Endothelial cell of umbilical vein (primary cell): ENCODE measurements around the gene TNFRSF19. TPM values are rescaled to one million over a fixed set of nuclear protein-coding genes. Genes with fewer than 3 reads are reported as not detected.

Experiments used
- BruUV-seq: library from RNA; stranded (reverse); fragments of 400-500 nt; replicated peaks from 2 replicates; lab custom pipeline; 2021; lab: Mats Ljungman, UMichigan
- CTCF ChIA-PET: fragments of 300-600, 350-600 bp; sonication (Branson Sonifier 250); formaldehyde crosslinking; loops from one replicate; lab custom pipeline; 2021; ENCODE audit warnings: antibody characterized with exemption, inconsistent platforms; lab: Charles Lee
- POLR2A ChIA-PET: fragments of 300-600, 350-600 bp; sonication (Branson Sonifier 250); formaldehyde crosslinking; loops from one replicate; lab custom pipeline; 2021; ENCODE audit warnings: antibody characterized with exemption, inconsistent platforms; lab: Charles Lee
- DNase-seq: peaks from one replicate; pipeline ENCODE4 v3.0.0-alpha.2; 2011; ENCODE audit warnings: low read depth, low spot score
- FAIRE-seq: peaks from 2 replicates; lab custom pipeline; 2011; peaks lifted over from hg19 to GRCh38; lab: Jason Lieb, UNC
- H2AFZ ChIP-seq: 2 replicates; pipeline ENCODE4 v1.6.0; 2012; ENCODE audit warnings: low read depth, low read length, control low read depth, inconsistent platforms
- H3K27ac ChIP-seq: 2 replicates; pipeline ENCODE4 v1.5.1; 2011; ENCODE audit warnings: low read depth, mild to moderate bottlenecking, control low read depth, low read length, moderate library complexity; ENCODE audit not compliant: insufficient read depth
- H3K27me3 ChIP-seq, 2 experiments: 2 replicates each; pipeline versions ENCODE4 v1.6.0 to v1.6.1; 2011; ENCODE audit warnings: low read length in 2 of 2, mixed read lengths in 1 of 2; ENCODE audit not compliant: control insufficient read depth in 2 of 2, insufficient read depth in 2 of 2
- H3K36me3 ChIP-seq, 2 experiments: 2 replicates in 1 of 2; 3 replicates in 1 of 2; pipeline ENCODE4 v1.5.1; 2011; ENCODE audit warnings: low read length in 2 of 2, mild to moderate bottlenecking in 1 of 2, moderate library complexity in 1 of 2; ENCODE audit not compliant: control insufficient read depth in 2 of 2, insufficient read depth in 2 of 2; ENCODE audit errors: extremely low read depth in 1 of 2
- H3K4me1 ChIP-seq: 3 replicates; pipeline ENCODE4 v1.5.1; 2011; ENCODE audit warnings: mild to moderate bottlenecking, low read length; ENCODE audit not compliant: control insufficient read depth, insufficient read depth; ENCODE audit errors: extremely low read depth
- H3K4me2 ChIP-seq: 2 replicates; pipeline ENCODE4 v1.6.1; 2011; ENCODE audit warnings: low read length, control low read depth, mixed read lengths; ENCODE audit not compliant: insufficient read depth
- H3K4me3 ChIP-seq, 3 experiments: fragments of 200-600 bp in 1 of 3; sonication (generic), shearing (Covaris generic) in 1 of 3; replicated peaks in 1 of 3; 2 replicates each; pipeline ENCODE4 v1.5.1; 2011 to 2016; ENCODE audit warnings: control low read depth in 3 of 3, low read length in 3 of 3, mild to moderate bottlenecking in 2 of 3, inconsistent platforms in 1 of 3, low read depth in 1 of 3, moderate library complexity in 1 of 3; ENCODE audit not compliant: insufficient read depth in 1 of 3
- H3K79me2 ChIP-seq: 2 replicates; pipeline ENCODE4 v1.6.0; 2012; ENCODE audit warnings: low read length, inconsistent platforms; ENCODE audit not compliant: control insufficient read depth, insufficient read depth
- H3K9ac ChIP-seq: replicated peaks from 2 replicates; pipeline ENCODE3; 2011; ENCODE audit warnings: low read length, control low read depth; ENCODE audit not compliant: insufficient read depth; ENCODE audit errors: extremely low read depth
- H3K9me1 ChIP-seq: replicated peaks from 3 replicates; pipeline ENCODE4 v1.6.0; 2011; ENCODE audit warnings: mild to moderate bottlenecking, low read length; ENCODE audit not compliant: control insufficient read depth, insufficient read depth; ENCODE audit errors: extremely low read depth
- H3K9me3 ChIP-seq: replicated peaks from 2 replicates; pipeline ENCODE4 v1.5.1; 2012; ENCODE audit warnings: low read length, inconsistent platforms; ENCODE audit not compliant: control insufficient read depth, insufficient read depth
- H4K20me1 ChIP-seq: replicated peaks from 2 replicates; pipeline ENCODE3; 2011; ENCODE audit warnings: mild to moderate bottlenecking, low read length; ENCODE audit not compliant: control insufficient read depth, insufficient read depth; ENCODE audit errors: extremely low read depth
- CTCF ChIP-seq, 2 donors: IDR thresholded peaks; 1 replicate in 1 of 2; 2 replicates in 1 of 2; pipeline ENCODE4 v1.5.1; 2011; ENCODE audit warnings: low read length in 2 of 2, mild to moderate bottlenecking in 2 of 2, moderate library complexity in 2 of 2, control low read depth in 1 of 2, inconsistent platforms in 1 of 2, low read depth in 1 of 2; ENCODE audit not compliant: insufficient read depth in 1 of 2; ENCODE audit errors: extremely low read depth in 1 of 2
- EZH2 ChIP-seq: IDR thresholded peaks from 2 replicates; pipeline ENCODE4 v1.6.1; 2012; ENCODE audit warnings: borderline replicate concordance, low read depth, mild to moderate bottlenecking, moderate library complexity, low read length, inconsistent platforms; ENCODE audit not compliant: severe bottlenecking
- FOS ChIP-seq: IDR thresholded peaks from 2 replicates; pipeline ENCODE4 v1.6.1; 2011; ENCODE audit warnings: mild to moderate bottlenecking, low read length, moderate library complexity, borderline replicate concordance; ENCODE audit not compliant: insufficient read depth
- GATA2 ChIP-seq: IDR thresholded peaks from 2 replicates; pipeline ENCODE4 v1.7.0; 2011; ENCODE audit warnings: low read depth, mild to moderate bottlenecking, moderate library complexity, mixed read lengths, low read length; ENCODE audit not compliant: insufficient read length, insufficient read depth
- JUN ChIP-seq: IDR thresholded peaks from 2 replicates; pipeline ENCODE4 v1.6.1; 2011; ENCODE audit warnings: borderline replicate concordance, low read depth; ENCODE audit not compliant: insufficient read length, insufficient read depth
- MAX ChIP-seq: IDR thresholded peaks from 2 replicates; pipeline ENCODE4 v1.6.1; 2011; ENCODE audit not compliant: insufficient read depth, insufficient read length
- MYC ChIP-seq: IDR thresholded peaks from one replicate; pipeline ENCODE4 v1.6.1; 2011; ENCODE audit warnings: mild to moderate bottlenecking, low read depth, low read length
- POLR2A ChIP-seq: IDR thresholded peaks from 2 replicates; pipeline ENCODE4 v1.6.1; 2012; ENCODE audit warnings: low read depth, mild to moderate bottlenecking, control low read depth, low read length
- POLR2AphosphoS5 ChIP-seq: IDR thresholded peaks from 2 replicates; pipeline ENCODE4 v1.6.1; 2012; ENCODE audit warnings: low read depth, mild to moderate bottlenecking, control low read depth, low read length, moderate library complexity; ENCODE audit not compliant: insufficient read depth
- dilution Hi-C: fragments of 300-500 bp; cut with MboI; formaldehyde crosslinking; loops from one replicate; pipeline ENCODE4 v1.15.0; 2019; ENCODE audit warnings: low sequenced_read_pairs; ENCODE audit not compliant: extremely low pct_ligation_motif_present
- intact Hi-C: fragments of 100-400 bp; cut with micrococcal nuclease; formaldehyde crosslinking; loops from one replicate; pipeline ENCODE4 v1.10.0; 2022
- polyA plus RNA-seq, 4 experiments: library from polyadenylated mRNA; depleted of rRNA in 3 of 4; stranded (reverse) in 3 of 4; unstranded in 1 of 4; fragments of >200 nt; gene quantifications; 2 replicates each; pipeline versions ENCODE4 v1.2.1 to v1.2.3, GENCODE V29; 2011 to 2012; ENCODE audit warnings: missing spikeins in 1 of 4
- total RNA-seq: library from RNA; stranded (reverse); gene quantifications from 2 replicates; pipeline ENCODE4 v1.2.3, GENCODE V29; 2021

The TNFRSF19 gene
- total and polyA plus RNA-seq, 2 donors (not counting 3 experiments of a cell fraction or from before 2014, with no cell fraction given): 0.23 to 0.29 TPM

- TF ChIP-seq POLR2AphosphoS5: no peak
- TF ChIP-seq FOS: no peak
- no peak for TF ChIP-seq EZH2
- TF ChIP-seq MAX: no peak
- no peak for TF ChIP-seq CTCF (IDR thresholded peaks at IDR 0.05; ENCODE audit: extremely low read depth in 1 of 2, insufficient read depth in 1 of 2, low read depth in 1 of 2, low read length in 2 of 2)
- TF ChIP-seq MYC: no peak
- TF ChIP-seq POLR2A: no peak
- TF ChIP-seq JUN: no peak
- TF ChIP-seq GATA2: no peak
- no peak overlapping the region for H3K9ac ChIP-seq
- FAIRE-seq: no peak
- no peaks in the 10 kb centered on the region for H3K36me3 ChIP-seq
- intact Hi-C loops: no loop called here
- H3K9me3 ChIP-seq: no peaks in the 10 kb centered on the region
- H3K27me3 ChIP-seq: no peaks in the 10 kb centered on the region
- H3K27ac ChIP-seq: no peak overlapping the region
- no peak overlapping the region for H3K4me2 ChIP-seq
- no peak overlapping the region for H3K4me3 ChIP-seq
- H4K20me1 ChIP-seq: no peaks in the 10 kb centered on the region
- H3K79me2 ChIP-seq: no peaks in the 10 kb centered on the region
- H3K9me1 ChIP-seq: no peaks in the 10 kb centered on the region
- CTCF ChIA-PET: interaction anchor here (0.7 to 1.2 kb wide), 2 partner anchors 32 to 83 kb away, joined by 3 read pairs; no protein-coding TSS in a partner anchor
- dilution Hi-C loops: no loop called here
- no peak for DNase-seq
- no TSS peak for BruUV-seq
- H3K4me1 ChIP-seq: no peaks in the 10 kb centered on the region
- POLR2A ChIA-PET: interaction anchor here (0.6 kb wide), 1 partner anchor 23 kb away, joined by 7 read pairs; no protein-coding TSS in a partner anchor
- H2AFZ ChIP-seq: no peak overlapping the region
Observed at GRCh38 chr13:23628765-23629565, 58.8 kb downstream of the TNFRSF19 start.
